ENCODE measurements around the gene RNF128.

DNA sequence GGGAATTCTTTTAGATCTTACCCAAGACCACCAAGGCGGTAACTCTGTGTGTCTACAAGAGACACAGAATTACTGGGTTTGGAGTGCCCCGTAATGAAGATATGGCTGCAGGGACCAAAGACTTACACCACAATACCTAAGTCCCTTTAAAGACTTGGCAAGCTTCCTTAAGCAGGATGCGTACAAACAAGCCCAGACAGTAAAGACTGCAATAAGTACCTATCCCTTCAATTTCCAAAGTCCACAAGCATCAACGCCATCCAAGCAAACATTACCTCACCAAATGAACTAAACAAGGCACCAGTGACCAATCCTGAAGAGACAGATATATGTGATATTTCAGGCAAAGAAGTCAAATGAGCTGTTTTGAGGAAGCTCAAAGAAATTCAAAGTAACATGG lies 42.3 kb upstream of the RNF128 start:
- TF ChIP-seq CTCF (IDR thresholded peaks at IDR 0.05) (no peak), ZFX (IDR thresholded peaks at IDR 0.05; ENCODE audit: borderline replicate concordance) (no peak)
